DMS114 treated with DMSO at 0.1 percent for 48 hours (cell line): Measurements from ENCODE around the gene FHAD1.
"Not testable (repeated sequence)": the region's sequence is repeated elsewhere in the genome, so short reads cannot be mapped to it uniquely, and the experiment has no call there.

Source experiments
- DNase-seq: peaks from one replicate; lab custom pipeline; 2025; ENCODE audit not compliant: unreplicated experiment; lab: John Stamatoyannopoulos, UW

Gene FHAD1

GRCh38 chr1:15275921-15276683 is 29.1 kb downstream of the FHAD1 start:
- no peak for DNase-seq

- no peak for DNase-seq
Observed at GRCh38 chr1:15276691-15277446, 29.8 kb downstream of the FHAD1 start.

- no peak for DNase-seq
Observed at GRCh38 chr1:15277447-15277838, 30.4 kb downstream of the FHAD1 start.

GRCh38 chr1:15277933-15278332 is 30.9 kb downstream of the FHAD1 start:
- DNase-seq, result no peak

GRCh38 chr1:15279576-15280230 is 32.7 kb downstream of the FHAD1 start:
- no peak for DNase-seq

GRCh38 chr1:15280416-15280815 is 33.4 kb downstream of the FHAD1 start:
- no peak for DNase-seq

- no peak for DNase-seq
Observed at GRCh38 chr1:15282038-15282437, 35.0 kb downstream of the FHAD1 start.

GRCh38 chr1:15282810-15283474 is 35.9 kb downstream of the FHAD1 start:
- no peak for DNase-seq

- DNase-seq, result no peak
Observed at GRCh38 chr1:15283526-15283925, 36.5 kb downstream of the FHAD1 start.

GRCh38 chr1:15286452-15286851 is 39.4 kb downstream of the FHAD1 start:
- DNase-seq, result no peak

- no peak for DNase-seq
Observed at GRCh38 chr1:15287035-15287979, 40.3 kb downstream of the FHAD1 start.

- no peak for DNase-seq
Observed at GRCh38 chr1:15288173-15288926, 41.3 kb downstream of the FHAD1 start.

GRCh38 chr1:15289251-15289651 is 42.2 kb downstream of the FHAD1 start:
- DNase-seq, result no peak

- DNase-seq, result no peak
Observed at GRCh38 chr1:15290382-15290781, 43.4 kb downstream of the FHAD1 start.

- DNase-seq, result no peak
Observed at GRCh38 chr1:15295696-15296095, 48.7 kb downstream of the FHAD1 start.

GRCh38 chr1:15296585-15297321 is 49.7 kb downstream of the FHAD1 start:
- DNase-seq, result no peak

- DNase-seq, result not testable (repeated sequence)
Observed at GRCh38 chr1:15297975-15298374, 51.0 kb downstream of the FHAD1 start.

GRCh38 chr1:15299179-15299578 is 52.2 kb downstream of the FHAD1 start:
- DNase-seq, result no peak

- DNase-seq, result no peak
Observed at GRCh38 chr1:15299806-15300205, 52.8 kb downstream of the FHAD1 start.
